HG03045 (cell line): ENCODE measurements around the gene TBC1D30.

Source experiments
- ATAC-seq: cut with Tn5 transposase; IDR thresholded peaks from one replicate; pipeline ENCODE4 v1.9.1; 2021; ENCODE audit warnings: mild to moderate bottlenecking, moderate library complexity; ENCODE audit not compliant: unreplicated experiment

TBC1D30 gene

GRCh38 chr12:64858882-64859605 lies 34.6 kb downstream of the TBC1D30 start:
- ATAC-seq, result no peak

- no peak for ATAC-seq
Measured at GRCh38 chr12:64860446-64860998, 36.1 kb downstream of the TBC1D30 start.

GRCh38 chr12:64864319-64864718 lies 39.9 kb downstream of the TBC1D30 start:
- ATAC-seq, result no peak

- no peak for ATAC-seq
Measured at GRCh38 chr12:64875186-64875585, 50.7 kb downstream of the TBC1D30 start.

- no peak for ATAC-seq
Measured at GRCh38 chr12:64876388-64877071, 52.1 kb downstream of the TBC1D30 start.

- peak; percentile 82 for ATAC-seq
Measured at GRCh38 chr12:64877363-64878004, 53.0 kb downstream of the TBC1D30 start.

GRCh38 chr12:64882687-64883086 lies 58.2 kb downstream of the TBC1D30 start:
- no peak for ATAC-seq

- ATAC-seq, result no peak
Measured at GRCh38 chr12:64883264-64884163, 59.1 kb downstream of the TBC1D30 start.

GRCh38 chr12:64884164-64884542 lies 59.7 kb downstream of the TBC1D30 start:
- ATAC-seq, result no peak

GRCh38 chr12:64884728-64885127 lies 60.3 kb downstream of the TBC1D30 start:
- ATAC-seq, result no peak

GRCh38 chr12:64889434-64890216 lies 65.2 kb downstream of the TBC1D30 start:
- ATAC-seq, result no peak

- peak; percentile 66 for ATAC-seq
Measured at GRCh38 chr12:64890873-64891468, 66.5 kb downstream of the TBC1D30 start.

GRCh38 chr12:64891629-64892028 lies 67.2 kb downstream of the TBC1D30 start:
- ATAC-seq, result no peak

GRCh38 chr12:64892561-64892960 lies 68.1 kb downstream of the TBC1D30 start:
- ATAC-seq, result no peak

- no peak for ATAC-seq
Measured at GRCh38 chr12:64893961-64894360, 69.5 kb downstream of the TBC1D30 start.

- no peak for ATAC-seq
Measured at GRCh38 chr12:64894827-64895475, 70.5 kb downstream of the TBC1D30 start.

GRCh38 chr12:64895526-64895925 lies 71.1 kb downstream of the TBC1D30 start:
- ATAC-seq, result no peak

GRCh38 chr12:64900540-64900939 lies 76.1 kb downstream of the TBC1D30 start:
- no peak for ATAC-seq
